ENCODE data around the gene FBXO8. TPM values are rescaled to one million over a fixed set of nuclear protein-coding genes. Genes with fewer than 3 reads are reported as not detected.

The FBXO8 gene
- total RNA-seq, 1 donor from 2014 or later, result 28.4 TPM

GRCh38 chr4:174314770-174315169, 31.3 kb upstream of the FBXO8 start:
- peaks cover 5% of the 10 kb centered on the region for H3K36me3 Mint-ChIP-seq
- no peak overlapping the region for H3K27ac Mint-ChIP-seq
- Histone ChIP-seq H3K27me3 (no peaks in the 10 kb centered on the region), H3K9ac (no peak overlapping the region), H3K36me3 (peaks cover 11% of the 10 kb centered on the region), H3K79me2 (ENCODE audit: low read depth) (no peaks in the 10 kb centered on the region), H3K4me1 (no peaks in the 10 kb centered on the region), H3F3A (ENCODE audit: low read depth) (no peaks in the 10 kb centered on the region), H2AFZ (replicated peaks) (no peak overlapping the region), H3K9me3 (ENCODE audit: low read depth) (no peaks in the 10 kb centered on the region), H3K27ac (no peak overlapping the region), H4K20me1 (ENCODE audit: low read depth) (no peaks in the 10 kb centered on the region), H3K4me3 (no peak overlapping the region), H3K4me2 (no peak overlapping the region)
- H3K9me3 Mint-ChIP-seq, result no peaks in the 10 kb centered on the region
- peaks cover 7% of the 10 kb centered on the region for H3K4me1 Mint-ChIP-seq
- TF ChIP-seq CTCF (IDR thresholded peaks at IDR 0.05) (no peak), EZH2phosphoT487 (IDR thresholded peaks at IDR 0.05) (no peak), EZH2 (IDR thresholded peaks at IDR 0.05) (no peak)
- DNase-seq (ENCODE audit: low spot score), result no peak
- H3K4me3 Mint-ChIP-seq, result no peak overlapping the region
- no peaks in the 10 kb centered on the region for H3K27me3 Mint-ChIP-seq (ENCODE audit: insufficient read depth, low read depth)

GRCh38 chr4:174314274-174314673, 30.8 kb upstream of the FBXO8 start:
- H3K27ac Mint-ChIP-seq, result no peak overlapping the region
- Histone ChIP-seq H3K27ac (no peak overlapping the region), H3K79me2 (ENCODE audit: low read depth) (no peaks in the 10 kb centered on the region), H3K27me3 (no peaks in the 10 kb centered on the region), H3K4me3 (no peak overlapping the region), H2AFZ (replicated peaks) (no peak overlapping the region), H3K4me1 (no peaks in the 10 kb centered on the region), H3K4me2 (no peak overlapping the region), H4K20me1 (ENCODE audit: low read depth) (no peaks in the 10 kb centered on the region), H3K36me3 (peaks cover 11% of the 10 kb centered on the region), H3K9me3 (ENCODE audit: low read depth) (no peaks in the 10 kb centered on the region), H3F3A (ENCODE audit: low read depth) (no peaks in the 10 kb centered on the region), H3K9ac (no peak overlapping the region)
- H3K4me3 Mint-ChIP-seq, result no peak overlapping the region
- no peaks in the 10 kb centered on the region for H3K9me3 Mint-ChIP-seq
- DNase-seq (ENCODE audit: low spot score), result no peak
- peaks cover 5% of the 10 kb centered on the region for H3K36me3 Mint-ChIP-seq
- TF ChIP-seq CTCF (IDR thresholded peaks at IDR 0.05) (no peak), EZH2phosphoT487 (IDR thresholded peaks at IDR 0.05) (no peak), EZH2 (IDR thresholded peaks at IDR 0.05) (no peak)
- H3K27me3 Mint-ChIP-seq (ENCODE audit: insufficient read depth, low read depth), result no peaks in the 10 kb centered on the region
- H3K4me1 Mint-ChIP-seq, result peaks cover 7% of the 10 kb centered on the region

- no peak overlapping the region for H3K4me3 Mint-ChIP-seq
- Histone ChIP-seq H2AFZ (replicated peaks) (no peak overlapping the region), H3F3A (ENCODE audit: low read depth) (no peaks in the 10 kb centered on the region), H3K9me3 (ENCODE audit: low read depth) (no peaks in the 10 kb centered on the region), H3K4me1 (no peaks in the 10 kb centered on the region), H3K4me3 (no peak overlapping the region), H3K27me3 (no peaks in the 10 kb centered on the region), H3K27ac (no peak overlapping the region), H3K36me3 (peaks cover 11% of the 10 kb centered on the region), H3K79me2 (ENCODE audit: low read depth) (no peaks in the 10 kb centered on the region), H4K20me1 (ENCODE audit: low read depth) (no peaks in the 10 kb centered on the region), H3K9ac (no peak overlapping the region), H3K4me2 (no peak overlapping the region)
- H3K27me3 Mint-ChIP-seq (ENCODE audit: insufficient read depth, low read depth), result no peaks in the 10 kb centered on the region
- H3K4me1 Mint-ChIP-seq, result peaks cover 7% of the 10 kb centered on the region
- TF ChIP-seq CTCF (IDR thresholded peaks at IDR 0.05), result no peak
- no peak for TF ChIP-seq EZH2phosphoT487 (IDR thresholded peaks at IDR 0.05)
- no peak for TF ChIP-seq EZH2 (IDR thresholded peaks at IDR 0.05)
- no peak overlapping the region for H3K27ac Mint-ChIP-seq
- H3K36me3 Mint-ChIP-seq, result peaks cover 8% of the 10 kb centered on the region
- no peak for DNase-seq (ENCODE audit: low spot score)
- H3K9me3 Mint-ChIP-seq, result no peaks in the 10 kb centered on the region
Measured at GRCh38 chr4:174312993-174313392, 29.5 kb upstream of the FBXO8 start.
